HUES6 (cell line): ENCODE measurements around the gene DNAJB11.
A peak's percentile ranks its signal among the peaks of the same experiment; 100 is the strongest.

Experiments
- H3K27ac ChIP-seq: 2 replicates; pipeline ENCODE4 v1.7.0; 2013; ENCODE audit warnings: low read depth, mild to moderate bottlenecking, low read length, inconsistent platforms
- H3K27me3 ChIP-seq: 2 replicates; pipeline ENCODE4 v1.6.1; 2013; ENCODE audit warnings: low read length; ENCODE audit not compliant: control insufficient read depth, insufficient read depth
- H3K36me3 ChIP-seq: 2 replicates; pipeline ENCODE4 v1.6.1; 2013; ENCODE audit warnings: low read length; ENCODE audit not compliant: control insufficient read depth, insufficient read depth
- H3K4me1 ChIP-seq: 2 replicates; pipeline ENCODE4 v1.6.1; 2013; ENCODE audit warnings: low read length; ENCODE audit not compliant: control insufficient read depth, insufficient read depth
- H3K4me3 ChIP-seq: 2 replicates; pipeline ENCODE4 v1.5.1; 2013; ENCODE audit warnings: low read depth, low read length
- H3K9ac ChIP-seq: one replicate; pipeline ENCODE4 v1.6.1; 2013; ENCODE audit warnings: mild to moderate bottlenecking, low read length
- H3K9me3 ChIP-seq: 2 replicates; pipeline ENCODE4 v1.6.1; 2013; ENCODE audit warnings: low read depth, low read length; ENCODE audit not compliant: control insufficient read depth, insufficient read depth

Gene DNAJB11

GRCh38 chr3:186612065-186612464, 41.5 kb downstream of the DNAJB11 start:
- H3K4me3 ChIP-seq = no peak overlapping the region
- H3K27me3 ChIP-seq = no peaks in the 10 kb centered on the region; the same call in 1 of the 2 replicates
- no peaks in the 10 kb centered on the region for H3K9me3 ChIP-seq
- no peak overlapping the region for H3K9ac ChIP-seq
- no peak overlapping the region for H3K27ac ChIP-seq
- H3K36me3 ChIP-seq = no peaks in the 10 kb centered on the region
- no peaks in the 10 kb centered on the region; the same call in 1 of the 2 replicates for H3K4me1 ChIP-seq

GRCh38 chr3:186612721-186613636, 42.5 kb downstream of the DNAJB11 start, which contains the start of gene AHSG:
Gene AHSG (plus strand): TSS chr3:186613060. CDS start chr3:186613142, 82 bp downstream.
- Histone ChIP-seq H3K9me3 (no peaks in the 10 kb centered on the region), H3K27ac (no peak within 1 kb of the TSS), H3K4me1 (peaks cover 6% of the 10 kb centered on the region), H3K27me3 (peaks cover 9% of the 10 kb centered on the region), H3K36me3 (no peaks in the 10 kb centered on the region), H3K4me3 (no peak within 1 kb of the TSS), H3K9ac (no peak within 1 kb of the TSS)

- Histone ChIP-seq H3K9me3 (no peaks in the 10 kb centered on the region), H3K36me3 (no peaks in the 10 kb centered on the region), H3K27me3 (peaks cover 16% of the 10 kb centered on the region), H3K4me3 (no peak overlapping the region), H3K4me1 (peaks cover 6% of the 10 kb centered on the region), H3K9ac (no peak overlapping the region), H3K27ac (no peak overlapping the region)
These were observed 43.2 kb downstream of the DNAJB11 start for GRCh38 chr3:186613637-186614265.

- Histone ChIP-seq H3K27ac (no peak overlapping the region), H3K4me1 (peaks cover 6% of the 10 kb centered on the region), H3K4me3 (no peak overlapping the region), H3K9ac (no peak overlapping the region), H3K27me3 (peaks cover 16% of the 10 kb centered on the region), H3K36me3 (no peaks in the 10 kb centered on the region), H3K9me3 (no peaks in the 10 kb centered on the region)
These were observed 43.7 kb downstream of the DNAJB11 start for GRCh38 chr3:186614266-186614596.

- H3K9me3 ChIP-seq = no peaks in the 10 kb centered on the region
- H3K27me3 ChIP-seq = peaks cover 16% of the 10 kb centered on the region
- no peak overlapping the region for H3K9ac ChIP-seq
- no peak overlapping the region for H3K4me3 ChIP-seq
- peaks cover 6% of the 10 kb centered on the region for H3K4me1 ChIP-seq
- H3K36me3 ChIP-seq = no peaks in the 10 kb centered on the region
- no peak overlapping the region for H3K27ac ChIP-seq
These were observed 44.3 kb downstream of the DNAJB11 start for GRCh38 chr3:186614597-186615483.

- H3K4me1 ChIP-seq = peaks cover 6% of the 10 kb centered on the region
- no peaks in the 10 kb centered on the region for H3K36me3 ChIP-seq
- H3K9me3 ChIP-seq = no peaks in the 10 kb centered on the region
- no peak overlapping the region for H3K4me3 ChIP-seq
- no peak overlapping the region for H3K9ac ChIP-seq
- no peak overlapping the region for H3K27ac ChIP-seq
- H3K27me3 ChIP-seq = peaks cover 16% of the 10 kb centered on the region
These were observed 45.7 kb downstream of the DNAJB11 start for GRCh38 chr3:186616299-186616617.

GRCh38 chr3:186617036-186617946, 46.8 kb downstream of the DNAJB11 start:
- H3K27ac ChIP-seq = no peak overlapping the region
- H3K9me3 ChIP-seq = no peaks in the 10 kb centered on the region
- H3K36me3 ChIP-seq = no peaks in the 10 kb centered on the region
- peak overlapping the region; percentile 5 for H3K9ac ChIP-seq
- peaks cover 6% of the 10 kb centered on the region for H3K4me1 ChIP-seq
- H3K4me3 ChIP-seq = peak overlapping the region; percentile 32
- H3K27me3 ChIP-seq = peaks cover 16% of the 10 kb centered on the region

GRCh38 chr3:186618318-186618938, 47.9 kb downstream of the DNAJB11 start:
- Histone ChIP-seq H3K9ac (no peak overlapping the region), H3K27ac (no peak overlapping the region), H3K4me3 (no peak overlapping the region), H3K36me3 (no peaks in the 10 kb centered on the region), H3K4me1 (peaks cover 6% of the 10 kb centered on the region), H3K9me3 (no peaks in the 10 kb centered on the region), H3K27me3 (peaks cover 16% of the 10 kb centered on the region)

- Histone ChIP-seq H3K9me3 (no peaks in the 10 kb centered on the region), H3K27me3 (peaks cover 16% of the 10 kb centered on the region), H3K9ac (no peak overlapping the region), H3K4me1 (peaks cover 6% of the 10 kb centered on the region), H3K36me3 (no peaks in the 10 kb centered on the region), H3K4me3 (no peak overlapping the region), H3K27ac (no peak overlapping the region)
These were observed 49.3 kb downstream of the DNAJB11 start for GRCh38 chr3:186619787-186620212.
